GM15510 (cell line): Measurements from ENCODE around the gene NFIC.

ENCODE experiments used
- POLR2A ChIP-seq: IDR thresholded peaks from 3 replicates; pipeline ENCODE4 v1.6.1; 2011; ENCODE audit warnings: borderline replicate concordance; ENCODE audit not compliant: insufficient read length; ENCODE audit errors: extremely low read depth

The NFIC gene

DNA sequence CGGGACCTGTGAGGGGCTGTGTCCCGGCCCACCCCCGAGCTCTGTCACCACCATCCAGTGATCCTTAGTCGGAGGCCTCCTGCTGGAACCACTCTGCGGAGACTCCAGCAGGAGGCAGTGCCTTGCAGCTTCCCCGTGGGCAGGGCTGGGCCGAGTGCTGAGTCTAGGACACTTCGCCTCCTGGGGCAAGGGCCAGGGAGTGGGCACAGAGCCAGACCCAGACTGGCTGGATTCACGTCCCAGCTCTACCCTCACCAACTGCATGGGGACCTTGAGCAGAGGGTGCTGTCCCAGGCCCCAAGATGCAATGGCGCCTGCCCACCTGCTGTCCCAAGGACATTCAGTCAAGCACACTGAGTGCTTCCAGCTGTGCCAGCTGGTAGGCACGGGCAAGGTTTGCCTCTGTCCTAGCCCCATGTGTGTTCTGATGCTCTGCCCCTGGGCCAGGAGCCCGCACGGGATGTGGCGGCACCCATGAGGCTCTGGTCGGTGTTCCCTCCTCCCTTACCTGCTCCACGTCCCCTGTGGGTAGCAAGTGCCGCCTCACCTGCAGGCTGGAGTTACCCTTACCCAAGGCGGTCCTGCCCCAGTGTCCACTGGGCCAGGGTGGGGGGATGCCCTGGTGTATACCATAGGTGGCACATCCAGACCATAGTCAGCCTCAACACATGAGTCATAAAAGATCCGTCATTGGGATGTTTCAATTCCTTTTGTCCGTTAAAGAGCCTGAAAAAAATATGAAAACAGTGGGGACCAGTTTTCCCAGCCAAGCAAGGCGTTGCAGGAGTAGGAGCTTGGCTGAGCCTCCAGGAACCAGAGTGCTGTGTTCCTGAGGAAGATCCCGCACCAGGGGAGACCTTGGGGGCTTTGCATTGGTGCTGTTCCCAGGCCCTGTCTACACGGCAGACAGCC lies 147.1 kb downstream of the NFIC start:
- no peak for TF ChIP-seq POLR2A

DNA sequence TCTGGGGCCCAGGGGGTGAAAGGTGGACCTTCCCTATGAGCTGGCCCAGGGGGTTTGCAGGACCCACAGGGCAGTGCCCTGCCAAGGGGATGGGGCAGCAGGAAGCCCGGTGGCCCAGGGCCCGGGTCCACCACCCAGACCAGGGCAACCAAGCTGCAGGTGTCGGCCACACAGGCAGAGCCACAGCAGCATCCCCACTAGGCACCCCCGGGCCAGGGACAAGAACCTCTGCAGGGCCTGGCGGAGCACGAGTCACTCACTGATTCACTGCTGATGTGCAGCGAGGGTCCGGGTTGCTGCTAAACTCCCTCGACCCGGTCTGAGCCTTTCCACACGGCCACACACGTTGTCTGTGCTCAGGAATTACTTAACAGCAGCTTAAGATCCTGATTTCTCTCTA lies 148.5 kb downstream of the NFIC start:
- TF ChIP-seq POLR2A, result no peak

DNA sequence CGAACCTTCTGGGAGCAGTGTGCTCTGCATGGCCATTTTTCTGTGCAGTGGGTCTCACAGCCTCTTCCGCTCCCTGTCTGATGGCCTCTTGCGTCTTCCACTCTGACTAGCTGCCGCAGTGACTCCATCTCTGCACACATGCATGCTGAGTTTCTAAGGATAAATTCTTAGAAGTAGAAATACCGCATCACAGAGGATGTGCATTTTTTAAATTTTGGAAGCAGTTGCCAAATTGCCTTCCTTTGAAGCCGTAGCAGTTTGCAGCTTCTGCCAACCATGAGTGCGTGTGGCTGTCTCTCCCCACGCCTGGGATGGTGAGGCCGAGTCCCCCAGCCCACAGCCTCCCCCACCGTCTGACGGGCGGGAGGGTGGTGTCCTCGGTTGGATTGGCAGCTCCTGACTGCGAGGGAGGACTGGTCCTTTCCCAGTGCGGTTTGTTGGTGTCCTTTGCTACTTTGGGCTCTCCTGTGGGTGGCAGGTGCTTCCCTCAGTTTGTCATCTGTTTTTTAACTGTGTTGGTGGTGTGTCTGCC lies 149.6 kb downstream of the NFIC start:
- no peak for TF ChIP-seq POLR2A

DNA sequence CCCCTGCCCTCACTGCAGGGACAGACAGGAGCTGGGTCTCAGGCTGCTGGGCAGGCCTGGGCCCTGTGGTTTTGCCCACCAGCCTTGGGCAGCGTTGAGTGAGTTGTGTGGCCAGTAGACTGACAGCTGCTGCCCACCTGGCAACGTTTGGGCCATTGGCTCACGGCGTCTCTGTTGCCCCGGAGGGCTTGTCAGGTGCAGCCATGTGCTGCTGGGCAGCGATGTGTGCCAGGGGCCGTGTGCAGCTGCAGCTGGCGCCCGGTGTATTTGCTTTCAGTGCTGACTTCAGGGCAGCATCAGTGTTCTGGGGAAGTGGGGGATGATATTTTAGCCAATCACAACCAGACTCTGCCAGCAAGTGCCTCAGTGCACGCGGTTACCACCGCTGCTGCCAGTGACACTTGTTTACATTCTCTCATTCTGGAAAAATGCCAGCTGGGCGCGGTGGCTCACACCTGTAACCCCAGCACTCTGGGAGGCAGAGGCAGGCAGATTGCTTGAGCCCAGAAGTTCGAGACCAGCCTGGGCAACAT lies 150.4 kb downstream of the NFIC start:
- TF ChIP-seq POLR2A, result no peak

DNA sequence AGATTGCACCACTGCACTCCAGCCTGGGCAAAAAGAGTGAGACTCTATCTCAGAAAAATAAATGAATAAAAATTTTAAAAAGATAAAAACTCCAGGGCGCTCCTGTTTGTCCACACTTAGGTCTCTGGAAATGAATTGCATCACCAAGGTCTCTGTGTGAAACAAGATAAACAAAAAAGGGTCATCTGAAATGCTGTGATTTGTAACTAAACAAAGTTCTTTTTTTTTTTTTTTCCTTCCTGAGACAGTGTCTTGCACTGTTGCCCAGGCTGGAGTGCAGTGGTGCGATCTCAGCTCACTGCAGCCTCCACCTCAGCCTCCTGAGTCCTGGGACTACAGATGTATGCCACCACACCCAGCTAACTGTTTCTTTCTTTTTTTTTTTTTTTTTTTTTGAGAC lies 151.3 kb downstream of the NFIC start:
- TF ChIP-seq POLR2A, result no peak

DNA sequence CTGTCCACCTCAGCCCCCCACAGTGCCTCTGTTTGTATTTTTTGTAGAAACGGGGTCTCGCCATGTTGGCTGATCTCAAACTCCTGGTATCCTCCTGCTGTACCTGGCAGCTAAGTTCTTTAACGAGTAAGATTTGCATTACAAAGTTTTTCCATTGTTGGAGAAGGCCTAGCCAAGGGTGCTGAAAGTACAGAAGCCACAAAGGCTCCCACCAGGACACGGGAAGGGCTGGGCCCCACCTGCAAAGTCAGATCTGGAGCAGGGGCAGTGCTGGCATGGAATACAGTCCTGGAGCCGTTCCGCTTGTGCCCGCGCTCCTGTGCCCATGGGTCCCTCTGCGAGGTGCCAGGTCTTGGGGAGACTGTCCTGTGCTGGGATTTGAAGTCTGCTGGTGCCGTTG lies 151.9 kb downstream of the NFIC start:
- TF ChIP-seq POLR2A, result no peak

DNA sequence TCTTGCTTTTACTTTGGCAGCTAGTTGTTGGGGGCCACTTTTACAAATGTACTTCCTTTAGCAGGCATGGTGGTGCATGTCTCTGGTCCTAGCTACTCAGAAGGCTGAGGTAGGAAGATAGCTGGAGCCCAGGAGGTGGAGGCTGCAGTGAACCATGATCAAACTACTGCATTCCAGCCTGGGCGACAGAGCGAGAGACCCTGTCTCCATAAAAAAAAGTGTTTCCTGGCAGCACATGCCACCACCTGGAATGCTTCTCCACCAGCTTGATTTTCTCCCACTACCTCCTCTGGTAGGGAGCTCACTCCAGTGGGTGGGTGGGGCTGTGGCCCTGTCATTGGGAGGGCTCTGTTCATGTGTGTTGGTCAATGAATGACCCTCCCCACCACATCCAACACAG lies 152.3 kb downstream of the NFIC start:
- no peak for TF ChIP-seq POLR2A
